Measurements from ENCODE around the gene ZNHIT1. TPM values are rescaled to one million over a fixed set of nuclear protein-coding genes. Genes with fewer than 3 reads are reported as not detected.

ZNHIT1 gene
- total RNA-seq, 1 donor from 2014 or later, result 44.3 TPM

DNA sequence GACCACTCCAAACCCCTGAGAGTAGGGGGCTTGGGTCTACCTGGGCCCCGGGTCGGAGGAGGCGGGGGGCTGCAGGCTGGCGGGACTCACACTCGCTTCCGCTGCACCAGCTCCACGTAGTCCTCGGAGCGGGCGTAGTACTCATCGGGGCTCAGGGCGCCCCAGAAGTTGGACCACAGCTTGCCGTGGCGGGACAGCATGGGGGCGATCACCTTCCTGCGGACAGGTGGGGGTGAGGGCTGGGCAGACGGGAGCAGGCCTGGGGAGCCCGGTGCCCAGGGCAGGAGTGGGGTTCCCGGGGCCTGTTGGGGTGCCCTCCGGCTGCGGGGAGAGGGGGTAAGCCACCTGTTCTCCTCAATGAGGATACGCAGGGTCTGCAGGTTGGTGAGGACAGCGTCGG lies 6.5 kb upstream of the ZNHIT1 start:
- DNase-seq (ENCODE audit: low spot score), result no peak
- intact Hi-C loops (cut with DNase I), result no loop called here

DNA sequence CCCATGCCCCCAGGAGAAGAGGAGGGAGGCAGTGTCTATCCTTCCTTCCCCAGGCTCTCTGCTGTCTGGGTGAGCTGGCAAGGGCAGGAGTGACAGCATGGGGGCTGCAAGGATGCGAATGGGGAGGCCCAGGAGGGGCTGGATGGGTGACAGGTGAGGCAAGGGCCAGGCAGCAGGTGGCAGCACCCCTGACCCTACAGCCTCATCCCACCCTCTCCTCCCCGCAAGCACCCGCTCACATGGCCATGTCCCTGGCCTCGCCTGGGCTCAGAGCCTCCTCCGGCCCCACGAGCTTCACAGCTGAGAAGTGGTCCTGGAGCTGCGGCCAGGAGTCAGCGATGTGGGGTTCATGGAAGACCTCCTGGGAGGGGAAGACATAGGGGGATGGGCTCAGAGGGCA lies 6.0 kb upstream of the ZNHIT1 start:
- DNase-seq (ENCODE audit: low spot score) (no peak), ATAC-seq (no peak)
- intact Hi-C loops (cut with DNase I), result no loop called here

More for the DNA sequence above, 6.5 kb upstream of the ZNHIT1 start:
- no peak for ATAC-seq

DNA sequence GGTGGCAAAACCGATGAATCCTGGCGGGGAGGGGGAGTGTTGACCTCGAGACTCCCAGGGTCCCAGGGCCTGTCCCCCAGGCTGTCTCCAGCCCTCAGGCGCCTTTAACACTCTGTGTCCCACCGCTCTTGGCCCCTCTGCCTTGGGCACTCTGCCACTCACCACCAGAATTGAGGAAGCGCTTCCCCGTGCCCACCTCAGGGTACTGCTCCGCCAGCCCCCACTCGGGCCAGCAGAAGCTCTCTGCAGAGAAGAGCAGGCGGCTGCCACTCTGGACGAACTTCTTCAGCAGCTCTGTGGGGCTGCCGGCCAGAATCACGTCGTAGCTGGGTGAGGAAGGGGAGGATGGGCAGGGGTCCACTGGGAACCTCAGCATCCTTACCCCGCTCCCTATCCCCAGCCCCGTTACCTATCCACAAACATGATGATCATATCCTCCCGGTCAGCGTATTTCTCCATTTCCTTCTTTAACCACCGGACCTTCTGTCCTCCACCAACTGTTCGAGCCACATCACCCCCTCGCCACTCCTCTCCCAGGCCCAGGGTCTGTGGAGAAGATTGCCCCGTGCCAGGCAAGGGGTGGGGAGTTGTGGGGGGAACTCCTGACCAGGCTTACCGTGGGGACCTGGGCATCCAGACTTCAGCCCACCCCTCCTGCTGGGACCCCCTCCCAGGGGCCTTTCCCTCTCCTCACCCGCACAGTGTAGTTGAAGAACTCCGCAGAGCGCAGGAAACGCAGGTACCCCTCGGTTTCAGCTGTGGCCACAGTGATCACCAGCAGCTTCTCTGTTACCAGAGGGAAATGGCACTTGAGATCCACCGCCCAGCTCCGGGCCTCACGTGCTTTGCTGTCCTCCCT lies 1.7 kb upstream of the ZNHIT1 start:
- no peak for DNase-seq (ENCODE audit: low spot score)
- intact Hi-C loops (cut with DNase I), result no loop called here
- no peak for ATAC-seq

DNA sequence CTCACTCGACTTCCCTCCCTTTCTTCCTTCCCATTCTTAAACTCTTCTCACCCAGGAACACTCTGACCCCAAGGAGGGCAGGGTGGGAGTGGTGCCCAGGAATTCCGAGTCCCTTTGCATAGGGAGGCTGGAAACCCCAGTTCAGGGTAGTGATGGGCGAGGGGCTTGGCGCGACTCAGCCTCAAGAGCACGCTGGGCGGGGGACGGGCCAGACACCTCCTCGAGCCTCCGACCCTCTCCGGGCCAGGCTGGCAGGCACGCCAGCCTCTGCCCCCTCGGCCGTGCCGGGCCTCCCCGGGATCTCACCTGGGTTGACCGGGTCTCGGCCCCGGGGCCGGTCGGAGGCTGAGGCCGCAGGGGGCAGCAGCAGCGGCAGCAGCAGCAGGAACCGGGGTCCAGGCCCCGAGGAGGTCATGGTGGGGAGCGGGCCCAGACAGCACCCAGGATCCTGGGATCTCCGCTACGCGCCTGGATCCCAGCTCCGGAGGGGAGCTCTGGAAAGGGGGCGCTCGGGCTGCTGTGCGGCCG lies 1.0 kb upstream of the ZNHIT1 start:
- no peak for DNase-seq (ENCODE audit: low spot score)
- ATAC-seq, result no peak
- intact Hi-C loops (cut with DNase I), result no loop called here

DNA sequence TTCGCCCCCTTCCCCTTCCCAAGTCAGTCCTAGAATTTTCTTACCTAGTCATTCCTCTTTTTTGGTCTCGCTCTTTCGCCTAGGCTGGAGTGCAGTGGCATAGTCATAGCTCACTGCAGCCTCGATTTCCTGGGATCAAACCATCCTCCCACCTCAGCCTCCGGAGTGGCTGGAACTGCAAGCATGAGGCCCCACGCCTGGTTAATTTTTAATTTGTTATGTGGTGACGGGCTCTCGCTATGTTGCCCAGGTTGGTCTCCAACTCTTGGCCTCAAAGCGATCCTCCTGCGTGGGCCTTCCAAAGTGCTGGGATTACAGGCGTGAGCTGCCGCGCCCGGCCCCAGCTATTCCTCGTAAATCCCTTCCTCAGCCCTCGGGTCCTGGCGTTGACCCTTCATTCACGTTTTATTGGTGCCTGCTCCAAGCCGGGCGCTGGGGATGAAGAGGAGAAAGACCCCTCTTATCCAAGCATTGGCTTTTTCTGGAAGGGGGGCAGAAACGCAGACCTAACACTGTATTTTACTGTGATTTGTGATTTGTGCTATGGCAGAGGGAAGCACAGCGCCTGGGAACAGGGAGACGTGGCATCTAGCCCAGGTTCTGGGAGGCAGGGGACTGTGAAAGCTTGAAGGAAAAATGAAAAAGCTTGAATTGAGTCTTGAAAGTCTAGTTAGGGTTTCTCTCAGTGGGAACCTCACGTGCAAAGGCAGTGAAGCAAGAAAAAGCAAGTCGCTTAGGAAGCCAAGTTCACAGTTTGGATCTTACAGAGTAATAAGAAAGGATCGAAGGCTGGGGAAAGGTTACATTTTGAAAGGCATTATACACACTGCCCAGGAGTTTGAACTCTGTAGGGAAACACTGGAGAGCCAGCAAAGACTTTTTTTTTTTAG lies 516 bp downstream of the ZNHIT1 start:
- DNase-seq (ENCODE audit: low spot score), result no peak
- intact Hi-C loops (cut with DNase I), result no loop called here
- no peak for ATAC-seq

DNA sequence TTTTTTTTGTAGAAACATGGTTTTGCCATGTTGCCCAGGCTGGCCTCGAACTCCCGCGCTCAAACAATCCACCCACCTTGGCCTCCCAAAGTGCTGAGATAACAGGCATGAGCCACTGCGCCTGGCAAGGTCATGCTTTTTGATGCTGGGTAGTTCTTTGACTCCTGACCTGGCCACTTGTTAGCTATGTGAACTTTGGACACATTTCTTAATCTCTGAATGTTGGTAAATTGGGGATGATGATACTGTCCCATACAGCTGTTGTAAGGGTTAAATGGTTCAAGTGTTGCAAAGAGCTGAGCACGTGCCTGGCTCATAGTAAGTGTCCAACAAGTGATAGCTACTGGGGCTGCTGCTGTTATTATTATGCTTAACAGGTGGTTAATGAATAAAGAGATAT lies 2.3 kb downstream of the ZNHIT1 start:
- ATAC-seq, result no peak
- intact Hi-C loops (cut with DNase I), result no loop called here
- DNase-seq (ENCODE audit: low spot score), result no peak

DNA sequence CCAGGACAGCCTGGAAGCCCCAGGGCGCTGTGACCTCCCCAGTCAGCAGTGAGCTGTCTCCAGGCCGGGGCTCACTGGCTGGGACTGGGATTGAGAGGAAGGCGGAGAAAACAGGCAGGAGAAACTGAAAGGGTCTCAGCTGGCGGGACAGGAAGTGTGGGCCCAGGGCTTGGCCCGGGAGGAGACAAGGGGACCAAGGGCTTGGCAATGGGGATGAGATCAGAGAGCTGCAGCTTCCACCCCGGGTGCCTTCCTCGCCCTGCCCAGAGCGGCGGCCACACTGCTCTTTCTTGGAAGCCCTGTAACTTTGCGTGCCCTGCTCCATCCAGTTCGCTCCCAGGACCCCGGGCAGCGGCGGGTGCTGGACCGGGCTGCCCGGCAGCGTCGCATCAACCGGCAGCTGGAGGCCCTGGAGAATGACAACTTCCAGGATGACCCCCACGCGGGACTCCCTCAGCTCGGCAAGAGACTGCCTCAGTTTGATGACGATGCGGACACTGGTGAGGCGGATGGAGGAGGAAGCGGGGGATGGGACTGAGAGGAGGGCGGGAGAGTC lies 4.4 kb downstream of the ZNHIT1 start:
- intact Hi-C loops (cut with DNase I), result no loop called here
- DNase-seq (ENCODE audit: low spot score), result no peak
- ATAC-seq, result no peak

DNA sequence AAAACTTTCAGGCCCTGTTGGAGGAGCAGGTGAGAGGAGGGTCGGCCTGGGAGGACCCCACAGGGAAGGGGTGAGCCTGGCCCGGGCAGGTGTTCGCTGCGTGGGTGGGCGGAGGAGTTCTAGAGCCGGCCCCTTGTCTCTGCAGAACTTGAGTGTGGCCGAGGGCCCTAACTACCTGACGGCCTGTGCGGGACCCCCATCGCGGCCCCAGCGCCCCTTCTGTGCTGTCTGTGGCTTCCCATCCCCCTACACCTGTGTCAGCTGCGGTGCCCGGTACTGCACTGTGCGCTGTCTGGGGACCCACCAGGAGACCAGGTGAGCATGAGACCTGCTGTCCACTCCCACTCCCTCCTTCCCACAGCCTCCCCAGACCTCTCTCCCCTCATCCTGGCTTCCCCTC lies 5.6 kb downstream of the ZNHIT1 start:
- ATAC-seq (no peak), DNase-seq (ENCODE audit: low spot score) (no peak)
- intact Hi-C loops (cut with DNase I), result no loop called here

DNA sequence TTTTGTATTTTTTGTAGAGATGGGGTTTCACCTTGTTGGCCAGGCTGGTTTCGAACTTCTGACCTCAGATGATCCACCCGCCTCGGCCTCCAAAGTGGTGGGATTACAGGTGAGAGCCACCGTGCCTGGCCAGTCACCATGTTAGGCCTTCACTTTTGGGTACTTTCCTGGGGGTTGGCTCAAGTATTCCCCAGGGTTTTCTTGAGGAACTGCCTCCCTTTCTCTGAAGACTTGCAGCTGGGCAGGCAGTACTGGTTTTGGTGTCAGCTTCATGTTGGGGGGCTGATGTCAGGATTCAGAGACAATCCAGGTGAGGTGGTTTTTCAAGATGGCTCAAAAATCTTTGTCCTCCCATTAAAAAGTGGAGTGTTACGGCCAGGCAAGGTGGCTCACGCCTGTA lies 7.7 kb downstream of the ZNHIT1 start:
- no peak for ATAC-seq

DNA sequence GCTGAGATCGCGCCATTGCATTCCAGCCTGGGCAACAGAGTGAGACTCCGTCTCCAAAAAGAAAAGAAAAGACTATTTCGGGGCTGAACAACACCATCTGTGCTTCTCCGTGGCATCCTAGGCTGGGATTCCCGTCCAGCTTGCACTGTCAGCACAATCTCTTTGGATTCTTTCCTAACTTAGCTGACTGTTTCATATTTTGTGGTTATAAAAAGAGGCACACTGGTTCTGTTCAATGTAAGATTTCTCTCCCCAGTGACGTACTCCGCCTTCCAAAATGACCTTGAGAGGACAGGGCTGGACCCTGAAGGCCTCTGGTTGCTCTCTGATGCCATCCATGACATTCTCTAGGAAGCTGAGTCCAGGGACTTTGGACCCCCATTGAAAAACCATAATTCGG lies 8.8 kb downstream of the ZNHIT1 start:
- intact Hi-C loops (cut with DNase I), result no loop called here
- DNase-seq (ENCODE audit: low spot score), result no peak
- no peak for ATAC-seq

More for the DNA sequence above, 7.7 kb downstream of the ZNHIT1 start:
- intact Hi-C loops (cut with DNase I), result no loop called here
- no peak for DNase-seq (ENCODE audit: low spot score)

DNA sequence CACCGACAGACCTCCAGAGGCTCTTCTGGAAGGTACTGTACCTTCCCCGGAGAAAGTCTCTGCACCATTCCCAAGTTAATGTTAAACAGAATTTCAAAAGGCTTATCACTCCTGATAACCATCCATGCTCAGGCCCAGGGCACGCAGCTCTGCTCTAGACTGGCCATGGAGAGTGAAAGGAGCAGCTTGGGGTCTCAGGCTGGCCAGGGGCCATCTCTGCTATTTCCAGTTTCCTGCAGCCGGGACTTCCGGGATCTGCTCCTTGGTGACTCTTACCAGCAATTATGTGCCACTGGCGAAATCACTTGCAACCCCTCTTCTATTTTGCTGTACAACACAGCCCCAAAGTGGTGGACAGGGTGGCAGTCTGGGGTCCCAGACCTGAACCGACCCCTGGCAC lies 13.7 kb downstream of the ZNHIT1 start:
- intact Hi-C loops (cut with DNase I), result no loop called here
- ATAC-seq (no peak), DNase-seq (ENCODE audit: low spot score) (no peak)

DNA sequence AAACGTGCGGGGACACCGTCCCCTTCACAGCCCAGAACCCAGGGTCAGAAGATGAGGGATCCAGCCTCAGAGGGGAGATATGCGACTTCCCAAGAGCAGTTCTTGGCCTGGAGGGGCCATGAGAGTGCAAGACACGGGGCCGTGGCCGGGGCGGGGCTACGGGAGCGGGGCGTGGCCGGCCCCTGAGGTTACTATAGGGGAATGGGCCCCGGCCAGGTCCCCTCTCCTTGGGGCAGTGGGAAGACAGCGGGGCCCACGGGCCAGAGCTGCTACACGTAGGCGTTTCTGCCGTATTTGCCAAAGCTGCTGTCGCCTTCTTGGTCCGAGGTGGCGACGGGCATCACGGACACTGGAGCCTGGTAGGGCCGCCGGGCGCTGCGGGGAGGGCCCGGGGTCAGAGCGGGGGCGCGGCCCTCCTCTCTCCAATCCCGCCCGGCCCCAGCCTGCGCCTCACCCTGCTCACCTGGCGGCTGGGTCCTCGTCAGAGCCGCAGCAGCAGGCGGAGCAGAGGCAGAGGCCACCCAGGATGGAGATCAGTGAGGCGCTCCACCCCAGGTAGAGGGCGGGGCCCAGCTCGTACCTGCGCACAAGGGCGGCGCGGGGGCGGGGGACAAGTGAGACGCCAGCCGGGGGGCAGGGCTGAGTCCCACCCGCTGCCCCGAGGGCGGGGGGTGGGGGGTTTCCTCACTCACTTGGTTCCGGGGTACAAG lies 14.3 kb downstream of the ZNHIT1 start:
- peak; percentile 36 for ATAC-seq
- intact Hi-C loops (cut with DNase I), result no loop called here
- DNase-seq (ENCODE audit: low spot score), result no peak

DNA sequence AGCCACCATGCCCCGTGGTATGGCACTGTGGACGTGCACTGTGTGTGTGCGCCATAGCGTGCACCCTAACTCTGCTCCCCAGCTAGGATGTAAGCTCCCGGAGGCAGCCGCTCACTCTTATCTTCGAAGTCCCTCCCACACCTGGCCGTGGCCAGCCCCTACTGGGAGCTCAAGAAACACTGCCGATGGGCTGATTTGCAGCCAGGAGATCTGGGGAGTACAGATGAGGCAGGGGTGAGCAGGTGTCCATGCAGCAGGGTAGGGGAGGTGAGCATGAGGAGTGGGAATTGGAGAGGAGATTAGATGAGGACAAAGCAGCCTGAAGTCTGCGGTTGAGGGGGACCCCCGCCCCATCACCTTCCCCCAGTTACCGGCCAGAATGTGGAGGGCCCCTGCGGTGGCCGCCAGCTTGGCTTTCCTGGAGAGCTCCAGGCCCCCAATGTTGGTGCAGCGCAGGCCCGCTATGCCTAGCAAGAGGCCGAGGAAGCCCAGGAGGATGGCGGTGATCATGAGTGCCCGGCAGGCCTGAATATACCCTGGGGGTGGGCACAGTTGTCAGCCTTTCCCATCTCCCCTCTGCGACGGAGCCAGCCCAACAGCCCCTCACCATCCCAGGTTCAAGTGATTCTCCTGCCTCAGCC lies 16.1 kb downstream of the ZNHIT1 start:
- intact Hi-C loops (cut with DNase I), result no loop called here
- DNase-seq (ENCODE audit: low spot score) (no peak), ATAC-seq (no peak)

DNA sequence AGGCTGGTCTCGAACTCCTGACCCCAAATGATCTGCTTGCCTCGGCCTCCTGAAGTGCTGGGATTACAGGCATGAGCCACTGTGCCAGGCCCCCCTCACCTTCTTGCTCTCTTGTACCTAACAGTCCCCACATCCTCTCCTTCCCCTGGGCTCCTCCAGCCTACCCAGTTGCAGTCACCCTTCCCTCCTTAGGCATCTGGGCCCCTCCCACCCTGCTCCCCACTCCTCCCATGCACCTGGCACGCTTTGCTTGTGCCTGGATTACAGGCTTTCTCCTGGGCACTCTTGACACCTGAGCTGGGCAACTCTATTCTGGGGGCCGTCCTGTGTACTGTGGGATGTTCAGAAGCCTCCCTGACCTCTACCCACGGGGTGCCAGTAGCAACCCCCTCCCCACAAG lies 16.7 kb downstream of the ZNHIT1 start:
- ATAC-seq (no peak), DNase-seq (ENCODE audit: low spot score) (no peak)
- intact Hi-C loops (cut with DNase I), result no loop called here

DNA sequence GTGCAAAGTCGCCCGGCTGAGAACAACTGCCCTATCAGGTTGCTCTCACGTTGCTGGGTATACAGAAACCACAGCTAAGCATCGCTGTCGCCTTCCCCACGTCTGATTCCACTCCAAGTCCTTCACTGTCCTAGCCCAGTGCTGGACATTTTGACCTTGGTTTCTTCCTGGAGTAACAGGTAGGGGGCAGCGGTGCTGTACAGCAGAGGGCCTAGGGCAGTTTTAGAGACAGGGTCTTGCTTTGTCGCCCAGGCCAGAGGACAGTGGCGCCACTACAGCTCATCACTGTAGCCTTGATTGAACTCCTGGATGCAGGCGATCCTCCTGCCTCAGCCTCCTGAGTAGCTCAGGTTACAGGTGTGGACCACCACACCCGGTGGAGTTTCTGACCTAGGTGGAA lies 17.1 kb downstream of the ZNHIT1 start:
- ATAC-seq (no peak), DNase-seq (ENCODE audit: low spot score) (no peak)
- intact Hi-C loops (cut with DNase I), result no loop called here

DNA sequence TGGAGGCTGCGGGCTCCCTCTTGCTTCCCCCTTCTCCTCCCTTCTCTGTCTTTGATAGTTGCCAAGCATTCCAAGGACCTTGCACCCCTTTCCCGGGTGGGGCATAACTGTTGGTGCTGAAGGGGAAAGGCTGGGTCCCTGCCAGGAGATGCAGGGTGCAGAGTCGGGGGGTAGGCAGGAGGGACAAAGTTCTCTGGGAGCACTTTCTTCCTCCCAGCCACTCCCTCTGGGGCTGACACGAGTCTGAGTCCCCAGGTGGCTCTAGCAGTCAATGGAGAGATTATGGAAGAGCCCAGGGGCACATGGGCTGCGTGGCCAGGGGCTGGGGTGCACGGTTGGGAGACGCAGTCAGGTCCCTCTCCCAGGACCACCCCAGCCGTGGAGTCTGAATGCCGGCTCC lies 17.6 kb downstream of the ZNHIT1 start:
- intact Hi-C loops (cut with DNase I), result no loop called here
- ATAC-seq, result no peak

DNA sequence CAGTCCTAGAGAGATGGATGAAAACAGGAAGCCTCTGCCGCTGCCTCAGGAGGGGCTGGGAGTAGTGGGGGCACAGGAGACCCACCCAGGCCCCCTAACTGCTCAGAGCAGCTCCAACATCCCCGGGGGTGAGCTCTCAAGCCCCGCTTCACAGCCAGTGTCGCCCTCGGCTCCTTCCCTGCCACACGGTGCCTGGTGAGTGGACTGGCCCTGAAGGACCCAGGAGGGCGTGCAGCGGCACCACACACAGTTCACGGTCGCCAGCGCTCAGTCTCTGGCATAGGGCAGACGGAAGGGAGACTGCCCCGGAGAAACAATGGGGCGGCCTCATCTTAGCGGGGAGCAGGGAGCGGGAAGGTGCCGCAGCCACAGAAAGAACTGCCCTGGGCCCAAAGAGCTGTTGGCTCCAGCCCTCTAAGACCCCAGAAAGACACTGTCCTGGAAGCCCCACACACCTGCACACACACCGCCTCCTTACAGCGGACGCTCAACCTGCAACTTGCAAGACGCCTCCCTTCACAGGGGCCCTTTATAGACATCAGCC lies 18.4 kb downstream of the ZNHIT1 start:
- ATAC-seq, result no peak
- intact Hi-C loops (cut with DNase I), result no loop called here
- DNase-seq (ENCODE audit: low spot score), result no peak

More for the DNA sequence above, 17.6 kb downstream of the ZNHIT1 start:
- no peak for DNase-seq (ENCODE audit: low spot score)
